HG03108 (cell line): ENCODE measurements around the gene OR2T35.
"Not testable (repeated sequence)": the region's sequence is repeated elsewhere in the genome, so short reads cannot be mapped to it uniquely, and the experiment has no call there.

ENCODE experiments used
- ATAC-seq: cut with Tn5 transposase; IDR thresholded peaks from one replicate; pipeline ENCODE4 v1.9.1; 2021; ENCODE audit warnings: moderate library complexity; ENCODE audit not compliant: unreplicated experiment

Gene OR2T35, protein sequence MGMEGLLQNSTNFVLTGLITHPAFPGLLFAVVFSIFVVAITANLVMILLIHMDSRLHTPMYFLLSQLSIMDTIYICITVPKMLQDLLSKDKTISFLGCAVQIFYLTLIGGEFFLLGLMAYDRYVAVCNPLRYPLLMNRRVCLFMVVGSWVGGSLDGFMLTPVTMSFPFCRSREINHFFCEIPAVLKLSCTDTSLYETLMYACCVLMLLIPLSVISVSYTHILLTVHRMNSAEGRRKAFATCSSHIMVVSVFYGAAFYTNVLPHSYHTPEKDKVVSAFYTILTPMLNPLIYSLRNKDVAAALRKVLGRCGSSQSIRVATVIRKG

GRCh38 chr1:248645178-248645577 is at the start of gene OR2T35:
Gene OR2T35, minus strand, starts transcription at chr1:248645278. Its CDS starts 6,020 bp downstream, at chr1:248639258.
- not testable (repeated sequence) for ATAC-seq

GRCh38 chr1:248691567-248692155 is 46.6 kb upstream of the OR2T35 start:
- ATAC-seq, result no peak

DNA sequence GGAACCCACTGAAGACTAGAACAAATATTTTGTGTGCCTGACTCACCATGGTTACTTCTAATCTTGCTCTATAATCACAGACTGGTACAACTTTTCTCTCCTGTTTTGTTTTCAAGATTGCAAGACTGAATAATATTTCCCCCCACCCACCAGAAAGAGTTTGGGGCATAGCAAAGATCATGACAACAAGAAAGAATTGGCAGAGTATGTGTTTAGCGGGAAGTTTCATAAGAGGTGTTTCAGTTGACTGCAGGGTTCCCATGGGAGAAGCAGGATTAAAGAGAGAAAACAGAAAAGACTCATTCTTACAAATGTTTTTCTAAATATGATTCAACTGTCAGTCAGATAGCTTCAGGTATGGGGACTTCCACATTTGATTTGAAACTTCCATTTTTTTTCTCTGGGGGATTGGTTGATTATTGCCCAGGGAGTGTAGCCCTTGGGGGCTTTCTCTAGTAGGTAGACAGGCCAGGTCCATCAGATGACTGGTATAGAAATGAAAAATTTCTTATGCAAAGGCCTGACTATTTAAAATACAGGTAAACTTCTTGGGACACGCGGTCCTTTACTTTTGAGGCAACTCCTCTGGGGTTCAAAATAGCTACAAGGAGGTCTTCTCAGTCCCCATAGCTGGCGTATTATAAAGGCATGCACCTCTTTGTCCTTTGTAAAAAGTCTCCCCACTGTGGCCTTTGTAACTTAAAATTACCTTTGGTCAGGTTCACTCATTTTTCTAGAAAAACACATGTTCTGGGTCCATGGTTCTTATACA is 43.6 kb upstream of the OR2T35 start:
- peak; percentile 71 for ATAC-seq

DNA sequence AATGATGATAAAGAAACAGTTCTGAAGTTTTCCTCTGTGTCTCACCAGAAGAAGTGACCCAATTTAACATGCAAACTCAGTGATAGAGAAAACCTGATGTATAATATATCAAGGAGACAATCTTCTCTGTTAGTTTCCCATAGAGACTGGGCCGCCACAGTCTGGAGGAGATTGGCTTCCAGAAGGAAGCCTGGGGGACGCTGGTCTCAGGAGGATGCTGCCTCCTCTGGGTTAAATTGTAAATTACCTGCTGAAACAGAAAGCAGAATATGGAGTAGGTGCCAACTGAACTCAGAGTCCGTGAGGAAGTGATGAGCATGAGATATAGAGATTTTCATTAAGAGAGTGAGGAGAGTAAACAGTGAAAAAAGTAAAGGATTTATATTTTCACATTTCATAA is 41.7 kb upstream of the OR2T35 start:
- peak; percentile 77 for ATAC-seq

GRCh38 chr1:248681651-248682050 is 36.6 kb upstream of the OR2T35 start:
- no peak for ATAC-seq

DNA sequence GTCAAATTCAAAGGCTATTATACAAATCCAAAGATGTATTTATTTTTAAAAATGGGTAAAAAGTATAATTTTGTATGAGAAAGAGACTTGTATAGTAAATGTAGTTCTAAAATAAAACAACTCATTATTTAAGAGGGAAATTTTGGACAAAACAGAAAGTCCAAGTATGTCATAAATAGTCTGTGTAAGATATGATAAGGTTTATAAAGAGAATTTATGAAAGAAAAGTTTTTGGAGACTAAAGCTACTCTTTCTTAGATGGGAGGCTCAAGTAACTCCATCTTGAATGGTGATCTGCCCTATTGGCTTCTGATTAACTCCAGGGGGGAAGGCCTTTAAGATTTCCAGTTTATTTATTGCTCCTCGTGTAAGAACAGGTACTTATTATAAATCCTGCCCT is 24.9 kb upstream of the OR2T35 start:
- no peak for ATAC-seq

DNA sequence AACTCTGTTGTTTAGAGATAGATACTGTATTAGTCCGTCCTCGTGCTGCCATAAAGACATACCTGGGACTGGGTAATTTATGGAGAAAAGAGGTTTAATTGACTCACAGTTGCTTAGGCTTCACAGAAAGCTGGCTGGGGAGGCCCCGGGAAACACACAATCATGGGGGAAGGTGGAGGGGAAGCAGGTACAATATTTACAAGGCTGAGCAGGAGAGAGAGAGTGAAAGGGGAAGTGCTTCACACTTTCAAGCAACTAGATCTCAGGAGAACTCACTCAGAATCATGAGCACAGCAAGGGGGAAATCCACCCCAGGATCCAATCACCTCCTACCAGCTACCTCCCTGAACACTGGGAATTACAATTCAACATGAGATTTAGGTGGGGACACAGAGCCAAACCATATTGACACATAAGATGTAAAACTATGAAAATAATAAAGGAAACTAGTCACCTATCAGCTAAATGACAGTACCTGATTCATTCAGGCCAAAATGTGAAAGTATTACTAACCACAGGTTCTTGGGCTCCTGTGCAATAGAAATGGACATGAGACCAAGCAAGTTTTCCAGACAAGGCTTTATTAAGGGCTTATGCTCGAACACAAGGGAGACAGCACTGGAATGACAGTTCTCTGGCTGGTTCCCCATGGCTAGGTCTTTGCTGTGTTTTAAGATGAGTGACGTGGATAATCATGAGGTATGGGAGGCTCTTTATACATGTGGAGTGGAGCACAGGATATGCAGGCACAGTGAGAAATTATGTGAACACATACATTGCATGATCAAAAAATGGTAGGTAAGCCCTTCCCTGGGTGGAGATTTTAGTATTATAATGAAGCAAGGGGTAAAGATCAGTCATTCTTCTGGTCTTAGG is 18.6 kb upstream of the OR2T35 start:
- ATAC-seq, result peak; percentile 96

- not testable (repeated sequence) for ATAC-seq
Observed at GRCh38 chr1:248656797-248657196, 11.7 kb upstream of the OR2T35 start.

- ATAC-seq, result not testable (repeated sequence)
Observed at GRCh38 chr1:248655354-248655753, 10.3 kb upstream of the OR2T35 start, which contains the start of gene OR2T27. Gene OR2T27, minus strand, starts transcription at chr1:248655528. Its CDS starts 4,644 bp downstream, at chr1:248650884.

DNA sequence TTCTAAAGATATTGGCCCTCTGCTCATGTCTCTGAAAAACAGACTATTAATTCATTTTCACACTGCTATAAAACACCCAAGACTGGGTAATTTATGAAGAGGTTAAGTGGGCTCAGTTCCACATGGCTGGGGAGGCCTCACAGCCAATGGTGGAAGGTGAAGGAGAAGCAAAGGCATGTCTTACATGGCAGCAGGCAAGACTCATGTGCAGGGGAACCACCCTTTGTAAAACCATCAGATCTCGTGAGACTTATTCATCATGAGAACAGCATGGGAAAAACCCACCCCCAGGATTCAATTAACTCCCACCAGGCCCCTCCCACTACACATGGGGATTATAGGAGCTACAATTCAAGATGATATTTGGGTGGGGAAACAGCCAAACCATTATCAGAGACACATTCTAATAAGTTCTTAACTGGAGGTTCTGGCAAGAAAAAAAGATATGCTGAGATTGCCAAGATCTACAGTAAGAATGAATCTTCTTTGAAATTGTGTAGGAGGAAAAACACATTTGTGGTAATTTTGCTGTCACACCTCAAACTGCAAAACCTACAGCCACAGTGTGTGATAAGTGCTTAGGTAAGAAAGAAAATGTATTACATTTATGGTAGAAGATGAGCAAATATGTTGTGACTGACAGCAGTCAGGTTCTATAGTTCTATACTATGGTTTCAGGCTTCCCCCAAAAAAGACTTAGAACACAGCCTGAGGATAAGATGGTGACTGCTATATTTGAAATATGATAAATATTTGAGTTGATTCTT is 3.9 kb upstream of the OR2T35 start:
- not testable (repeated sequence) for ATAC-seq

- ATAC-seq, result peak; percentile 48
Observed at GRCh38 chr1:248642971-248643651, 2.0 kb downstream of the OR2T35 start.

DNA sequence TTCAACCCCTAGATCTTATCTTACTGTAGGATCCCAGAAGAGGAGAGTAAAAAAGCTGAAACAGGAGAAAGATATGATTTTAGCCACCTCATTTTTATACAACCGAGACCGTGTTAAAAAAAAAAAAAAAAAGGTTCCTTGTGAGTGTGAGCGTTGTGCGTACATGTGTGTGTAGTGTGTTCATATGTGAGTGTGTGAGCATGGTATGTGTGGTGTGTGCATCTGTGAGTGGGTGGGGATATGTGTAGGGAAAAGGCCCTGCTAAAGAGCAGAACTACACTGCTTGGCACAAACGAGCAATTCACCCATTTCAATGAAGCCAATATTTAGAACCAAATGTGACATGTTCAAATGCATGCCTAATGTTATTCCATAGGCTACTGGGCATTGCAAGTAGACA is 3.5 kb downstream of the OR2T35 start:
- peak; percentile 3 for ATAC-seq

DNA sequence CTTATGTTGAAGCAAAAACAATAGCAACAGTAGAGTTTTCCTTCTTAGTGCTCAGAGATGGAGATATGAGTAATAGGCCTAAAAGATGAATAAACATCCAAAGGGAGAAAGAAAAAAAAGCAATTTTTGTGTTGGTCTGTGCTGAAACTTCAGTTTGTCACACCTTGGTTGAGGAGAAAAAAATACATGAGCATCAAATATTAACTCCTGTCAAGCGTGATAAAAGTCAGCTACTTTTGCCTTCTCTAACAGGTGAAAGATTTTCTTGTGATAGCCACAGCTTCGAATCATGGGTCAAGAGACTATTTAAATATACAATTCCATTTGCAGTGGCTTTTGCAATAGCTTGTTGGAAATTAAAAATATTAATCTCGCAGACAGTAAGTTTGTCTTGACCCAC is 4.2 kb downstream of the OR2T35 start:
- ATAC-seq, result peak; percentile 39

DNA sequence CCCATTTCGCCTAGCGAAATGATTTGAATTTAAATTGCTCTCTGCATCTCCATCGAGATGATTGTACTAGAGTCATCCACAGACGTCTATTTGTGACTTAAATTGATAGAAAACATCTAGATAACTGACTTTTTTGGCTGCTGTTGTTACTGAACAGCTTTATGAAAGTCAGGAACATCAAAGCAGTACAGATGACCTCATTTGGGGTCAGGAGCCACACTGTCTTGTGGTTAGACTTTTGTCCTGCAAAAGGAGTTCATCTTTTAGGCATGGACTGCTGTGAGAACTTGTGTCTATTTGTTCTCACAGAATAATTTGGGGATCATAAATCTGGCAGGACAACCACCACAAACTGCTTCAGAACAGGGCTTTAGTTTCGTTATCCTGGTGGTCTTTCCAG is 5.4 kb downstream of the OR2T35 start:
- ATAC-seq, result not testable (repeated sequence)

- not testable (repeated sequence) for ATAC-seq
Observed at GRCh38 chr1:248636612-248637011, 8.5 kb downstream of the OR2T35 start.

DNA sequence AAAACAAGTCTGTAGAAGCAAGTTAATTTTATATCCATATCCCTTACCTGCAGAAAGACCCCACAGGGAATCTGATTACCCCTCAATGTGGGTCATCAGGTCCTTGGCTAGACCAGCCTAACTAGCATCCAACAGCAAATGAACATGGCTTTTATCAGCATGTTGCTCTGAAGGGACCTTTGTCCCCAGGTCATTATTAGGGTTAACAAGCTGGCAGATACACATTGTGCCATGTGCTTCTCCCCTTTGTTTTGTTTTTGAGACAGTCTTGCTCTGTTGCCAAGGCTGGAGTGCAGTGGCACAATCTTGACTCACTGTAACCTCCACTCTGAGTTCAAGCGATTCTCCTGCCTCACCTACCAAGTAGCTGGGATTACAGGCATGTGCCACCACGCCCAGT is 10.1 kb downstream of the OR2T35 start, which contains the start of gene OR2T11:
TSS of gene OR2T11 (minus strand) at position 101 of the 400 bp plus-strand sequence. CDS start 7,963 bp downstream, outside the sequence.
- ATAC-seq, result not testable (repeated sequence)

DNA sequence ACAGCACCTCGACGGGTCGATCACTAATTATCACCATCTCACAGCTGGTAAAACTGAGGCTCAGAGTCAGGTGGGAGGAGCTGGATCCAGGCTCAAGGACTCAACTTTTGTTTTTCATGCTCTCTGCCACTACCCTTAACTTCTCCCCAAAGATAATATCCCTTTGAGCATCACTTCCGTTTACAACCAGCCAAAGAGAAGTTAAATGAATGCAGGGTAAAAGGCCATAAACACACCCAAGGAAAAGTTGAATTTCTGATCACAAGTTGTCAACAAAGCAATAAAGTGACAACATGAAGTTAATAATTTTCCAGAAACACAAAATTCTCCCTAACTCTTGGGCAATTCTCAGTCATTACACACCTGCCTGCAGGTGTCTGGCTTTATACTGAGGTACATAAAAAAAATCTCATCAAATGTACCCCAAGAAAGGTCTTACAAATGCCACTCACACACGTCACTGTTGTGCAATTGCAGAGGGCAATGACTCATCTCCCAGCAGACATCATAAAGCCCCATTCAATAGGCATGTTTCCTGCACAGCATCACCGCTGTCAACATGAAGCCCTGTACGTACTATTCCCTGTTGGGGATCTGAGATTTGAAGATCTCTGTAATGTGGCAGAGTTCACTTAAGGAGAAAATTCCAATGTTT is 13.6 kb downstream of the OR2T35 start:
- ATAC-seq, result no peak

DNA sequence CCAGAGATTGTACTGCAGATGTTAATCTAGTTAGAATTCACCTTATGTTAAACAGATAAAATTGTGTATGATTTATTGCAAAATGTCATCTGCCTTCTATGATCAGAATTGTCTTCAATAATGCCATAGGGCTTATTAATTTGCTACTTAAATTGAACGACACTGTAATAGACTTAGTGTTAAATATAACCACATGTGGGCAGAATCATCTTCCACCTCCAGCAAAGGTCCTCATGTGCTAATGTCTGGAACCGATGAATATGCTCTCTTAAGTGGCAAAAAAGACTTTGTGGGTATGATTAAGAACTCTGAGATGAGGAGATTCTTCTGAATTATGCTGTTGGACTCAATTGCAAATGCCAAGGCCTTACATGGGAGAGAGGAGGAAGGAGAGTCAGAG is 14.5 kb downstream of the OR2T35 start:
- ATAC-seq, result no peak
